Measurements from ENCODE around the gene LSP1. TPM values are rescaled to one million over a fixed set of nuclear protein-coding genes. Genes with fewer than 3 reads are reported as not detected.

Gene LSP1
- total and polyA plus RNA-seq, 2 of the 13 experiments (the other 11 are each of a cell fraction or from before 2014, with no cell fraction given) = 0.59 to 1.00 TPM

DNA sequence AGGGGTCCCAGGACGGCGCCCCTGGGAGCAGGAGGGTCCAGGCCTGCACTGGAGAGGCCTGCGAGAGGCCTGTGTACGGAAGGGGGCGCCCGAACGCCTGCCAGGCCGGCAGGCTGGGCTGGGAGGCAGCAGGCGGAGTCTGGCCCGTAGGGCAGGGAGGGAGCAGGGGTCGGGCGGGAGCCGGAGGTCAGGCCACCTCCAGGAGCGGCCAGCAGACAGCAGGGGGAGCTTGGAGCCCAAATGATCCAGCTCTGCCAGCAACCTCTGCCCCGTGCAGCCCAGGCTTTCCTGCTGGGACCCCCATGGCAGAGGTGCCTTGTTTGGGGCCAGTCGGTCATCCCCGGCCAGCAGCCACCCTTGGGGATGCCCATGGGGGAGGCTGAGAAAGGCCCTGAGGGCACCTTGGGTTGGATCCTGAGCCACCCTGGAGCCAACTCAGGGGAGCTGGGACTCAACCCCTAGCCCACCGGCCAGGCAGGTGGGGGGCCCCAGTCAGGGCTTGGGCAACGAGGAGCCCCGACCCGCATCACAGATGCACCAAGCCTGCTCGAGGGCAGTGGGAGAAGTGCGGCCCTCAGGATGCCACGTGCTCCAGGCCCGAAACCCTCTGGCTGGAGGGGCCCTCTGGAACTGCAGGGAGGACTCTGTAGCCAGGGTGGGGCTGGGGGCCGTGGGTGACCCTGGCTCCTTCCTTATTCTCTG, 27.7 kb upstream of the LSP1 start (continued):
- TF ChIP-seq ARID4A (CRISPR knock-in tag; IDR thresholded peaks at IDR 0.05; ENCODE audit: borderline replicate concordance) (peak; percentile 20; the same call in 1 of the 2 replicates), ARNT2 (CRISPR knock-in tag; IDR thresholded peaks at IDR 0.05; ENCODE audit: low read depth) (no peak), RBM39 (IDR thresholded peaks at IDR 0.05; ENCODE audit: low read depth, low read length, poor library complexity, severe bottlenecking) (peak; percentile 54), IRF9 (CRISPR knock-in tag; IDR thresholded peaks at IDR 0.05; ENCODE audit: borderline replicate concordance) (no peak; the same call in 1 of the 2 replicates), HNRNPLL (IDR thresholded peaks at IDR 0.05; ENCODE audit: low read depth, low read length, poor library complexity, severe bottlenecking) (peak; percentile 68), IKZF5 (CRISPR knock-in tag; IDR thresholded peaks at IDR 0.05) (peak; percentile 61), ZNF788 (CRISPR knock-in tag; IDR thresholded peaks at IDR 0.05; ENCODE audit: borderline replicate concordance) (peak; percentile 91; the same call in 1 of the 2 replicates), HMGA1 (CRISPR knock-in tag; conservative IDR thresholded peaks at IDR 0.05) (no peak), CBX2 (IDR thresholded peaks at IDR 0.05; ENCODE audit: low read depth, low read length) (no peak), CBX2 (CRISPR knock-in tag; IDR thresholded peaks at IDR 0.05; ENCODE audit: low read depth) (no peak), ZNF234 (CRISPR knock-in tag; conservative IDR thresholded peaks at IDR 0.05) (no peak), ZSCAN31 (CRISPR knock-in tag; IDR thresholded peaks at IDR 0.05; ENCODE audit: low read depth) (no peak; the same call in 1 of the 2 replicates)
- TF ChIP-seq, protein P1, sequence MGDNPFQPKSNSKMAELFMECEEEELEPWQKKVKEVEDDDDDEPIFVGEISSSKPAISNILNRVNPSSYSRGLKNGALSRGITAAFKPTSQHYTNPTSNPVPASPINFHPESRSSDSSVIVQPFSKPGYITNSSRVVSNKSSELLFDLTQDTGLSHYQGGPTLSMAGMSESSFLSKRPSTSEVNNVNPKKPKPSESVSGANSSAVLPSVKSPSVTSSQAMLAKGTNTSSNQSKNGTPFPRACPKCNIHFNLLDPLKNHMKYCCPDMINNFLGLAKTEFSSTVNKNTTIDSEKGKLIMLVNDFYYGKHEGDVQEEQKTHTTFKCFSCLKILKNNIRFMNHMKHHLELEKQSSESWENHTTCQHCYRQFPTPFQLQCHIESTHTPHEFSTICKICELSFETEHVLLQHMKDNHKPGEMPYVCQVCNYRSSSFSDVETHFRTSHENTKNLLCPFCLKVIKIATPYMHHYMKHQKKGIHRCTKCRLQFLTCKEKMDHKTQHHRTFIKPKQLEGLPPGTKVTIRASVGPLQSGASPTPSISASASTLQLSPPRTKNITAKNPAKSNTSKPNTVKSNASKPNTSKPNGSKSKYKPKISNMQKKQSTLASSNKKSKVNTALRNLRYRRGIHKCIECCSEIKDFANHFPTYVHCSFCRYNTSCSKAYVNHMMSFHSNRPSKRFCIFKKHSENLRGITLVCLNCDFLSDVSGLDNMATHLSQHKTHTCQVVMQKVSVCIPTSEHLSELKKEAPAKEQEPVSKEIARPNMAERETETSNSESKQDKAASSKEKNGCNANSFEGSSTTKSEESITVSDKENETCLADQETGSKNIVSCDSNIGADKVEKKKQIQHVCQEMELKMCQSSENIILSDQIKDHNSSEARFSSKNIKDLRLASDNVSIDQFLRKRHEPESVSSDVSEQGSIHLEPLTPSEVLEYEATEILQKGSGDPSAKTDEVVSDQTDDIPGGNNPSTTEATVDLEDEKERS (CRISPR knock-in tag; IDR thresholded peaks at IDR 0.05) = 0 out of 2 replicates have a peak, but pooled peaks have one; percentile 34
- TF ChIP-seq, protein P2, sequence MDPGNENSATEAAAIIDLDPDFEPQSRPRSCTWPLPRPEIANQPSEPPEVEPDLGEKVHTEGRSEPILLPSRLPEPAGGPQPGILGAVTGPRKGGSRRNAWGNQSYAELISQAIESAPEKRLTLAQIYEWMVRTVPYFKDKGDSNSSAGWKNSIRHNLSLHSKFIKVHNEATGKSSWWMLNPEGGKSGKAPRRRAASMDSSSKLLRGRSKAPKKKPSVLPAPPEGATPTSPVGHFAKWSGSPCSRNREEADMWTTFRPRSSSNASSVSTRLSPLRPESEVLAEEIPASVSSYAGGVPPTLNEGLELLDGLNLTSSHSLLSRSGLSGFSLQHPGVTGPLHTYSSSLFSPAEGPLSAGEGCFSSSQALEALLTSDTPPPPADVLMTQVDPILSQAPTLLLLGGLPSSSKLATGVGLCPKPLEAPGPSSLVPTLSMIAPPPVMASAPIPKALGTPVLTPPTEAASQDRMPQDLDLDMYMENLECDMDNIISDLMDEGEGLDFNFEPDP (CRISPR knock-in tag; conservative IDR thresholded peaks at IDR 0.05) = no peak

Measured in HepG2 (cell line).